HL-60 (cell line): ENCODE measurements around the gene RXRG.

ENCODE experiments used
- DNase-seq, 2 experiments: peaks; one replicate each; pipeline ENCODE4 v3.0.0-alpha.2; 2010 to 2020; ENCODE audit warnings: low read depth in 1 of 2, low spot score in 1 of 2
- H3K27ac ChIP-seq: fragments of 250-450 bp; sonication (Bioruptor Pico); replicated peaks from 2 replicates; pipeline ENCODE4 v1.5.1; 2020; ENCODE audit warnings: mild to moderate bottlenecking, moderate library complexity
- H3K27me3 ChIP-seq: fragments of 250-450 bp; sonication (Bioruptor Pico); 2 replicates; pipeline ENCODE4 v1.5.1; 2021; ENCODE audit warnings: mild to moderate bottlenecking, moderate library complexity; ENCODE audit not compliant: insufficient read depth, poor library complexity, severe bottlenecking
- H3K4me3 ChIP-seq: replicated peaks from 2 replicates; pipeline ENCODE4 v1.5.1; 2011; ENCODE audit warnings: mild to moderate bottlenecking, control low read depth, low read length; ENCODE audit not compliant: insufficient read depth
- GABPA ChIP-seq: IDR thresholded peaks from 2 replicates; pipeline ENCODE4 v1.6.1; 2012; ENCODE audit warnings: low read depth
- POLR2AphosphoS5 ChIP-seq: IDR thresholded peaks from 2 replicates; pipeline ENCODE4 v1.6.1; 2012; ENCODE audit warnings: low read depth
- SPI1 ChIP-seq: IDR thresholded peaks from 2 replicates; pipeline ENCODE4 v1.6.1; 2012; ENCODE audit warnings: low read depth, mild to moderate bottlenecking, borderline replicate concordance
- TF ChIP-seq, protein P1 (sequence below): IDR thresholded peaks from one replicate; pipeline ENCODE4 v1.5.1; 2011; ENCODE audit warnings: low read length, control low read depth, inconsistent platforms; ENCODE audit not compliant: insufficient read depth
- TF ChIP-seq, protein P2 (sequence below): IDR thresholded peaks from 2 replicates; pipeline ENCODE4 v1.6.1; 2012; ENCODE audit warnings: low read depth; ENCODE audit not compliant: insufficient replicate concordance

Gene RXRG

DNA sequence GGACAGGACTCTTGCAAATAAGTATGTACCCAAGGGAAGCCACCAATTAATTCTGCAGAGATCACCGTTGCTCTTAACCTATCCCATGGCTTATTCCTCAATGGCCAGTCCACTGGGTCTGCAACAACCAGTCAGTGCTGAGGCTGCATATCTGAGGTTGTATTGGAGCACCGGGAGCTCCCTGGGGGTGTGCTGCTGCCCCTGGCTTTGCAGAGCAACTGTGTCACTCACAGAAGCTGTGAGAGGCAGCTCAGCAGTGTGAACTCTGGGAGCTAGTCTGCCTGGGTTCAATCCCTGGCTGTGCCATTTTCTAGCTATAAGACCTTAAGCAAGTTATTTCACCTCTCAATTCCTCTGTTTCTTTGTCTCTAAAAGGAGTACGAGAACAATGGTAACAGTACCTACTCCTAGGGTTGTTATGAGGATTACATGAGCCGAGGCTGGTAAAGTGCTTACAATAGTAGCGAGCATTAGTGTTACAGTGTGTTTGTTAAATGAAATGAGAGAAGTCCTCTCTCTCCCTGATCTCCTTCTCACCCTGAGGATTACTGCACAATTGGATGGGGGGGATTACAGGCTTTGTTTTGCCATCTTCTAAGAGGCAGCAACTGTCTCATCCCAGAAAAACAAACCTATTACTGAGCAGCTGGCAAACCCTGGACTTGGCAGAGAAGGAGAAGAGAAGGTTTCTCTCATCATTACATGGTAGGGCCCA, 3.6 kb downstream of the RXRG start:
- TF ChIP-seq, protein P1, sequence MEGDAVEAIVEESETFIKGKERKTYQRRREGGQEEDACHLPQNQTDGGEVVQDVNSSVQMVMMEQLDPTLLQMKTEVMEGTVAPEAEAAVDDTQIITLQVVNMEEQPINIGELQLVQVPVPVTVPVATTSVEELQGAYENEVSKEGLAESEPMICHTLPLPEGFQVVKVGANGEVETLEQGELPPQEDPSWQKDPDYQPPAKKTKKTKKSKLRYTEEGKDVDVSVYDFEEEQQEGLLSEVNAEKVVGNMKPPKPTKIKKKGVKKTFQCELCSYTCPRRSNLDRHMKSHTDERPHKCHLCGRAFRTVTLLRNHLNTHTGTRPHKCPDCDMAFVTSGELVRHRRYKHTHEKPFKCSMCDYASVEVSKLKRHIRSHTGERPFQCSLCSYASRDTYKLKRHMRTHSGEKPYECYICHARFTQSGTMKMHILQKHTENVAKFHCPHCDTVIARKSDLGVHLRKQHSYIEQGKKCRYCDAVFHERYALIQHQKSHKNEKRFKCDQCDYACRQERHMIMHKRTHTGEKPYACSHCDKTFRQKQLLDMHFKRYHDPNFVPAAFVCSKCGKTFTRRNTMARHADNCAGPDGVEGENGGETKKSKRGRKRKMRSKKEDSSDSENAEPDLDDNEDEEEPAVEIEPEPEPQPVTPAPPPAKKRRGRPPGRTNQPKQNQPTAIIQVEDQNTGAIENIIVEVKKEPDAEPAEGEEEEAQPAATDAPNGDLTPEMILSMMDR: no peak
- TF ChIP-seq, protein P2, sequence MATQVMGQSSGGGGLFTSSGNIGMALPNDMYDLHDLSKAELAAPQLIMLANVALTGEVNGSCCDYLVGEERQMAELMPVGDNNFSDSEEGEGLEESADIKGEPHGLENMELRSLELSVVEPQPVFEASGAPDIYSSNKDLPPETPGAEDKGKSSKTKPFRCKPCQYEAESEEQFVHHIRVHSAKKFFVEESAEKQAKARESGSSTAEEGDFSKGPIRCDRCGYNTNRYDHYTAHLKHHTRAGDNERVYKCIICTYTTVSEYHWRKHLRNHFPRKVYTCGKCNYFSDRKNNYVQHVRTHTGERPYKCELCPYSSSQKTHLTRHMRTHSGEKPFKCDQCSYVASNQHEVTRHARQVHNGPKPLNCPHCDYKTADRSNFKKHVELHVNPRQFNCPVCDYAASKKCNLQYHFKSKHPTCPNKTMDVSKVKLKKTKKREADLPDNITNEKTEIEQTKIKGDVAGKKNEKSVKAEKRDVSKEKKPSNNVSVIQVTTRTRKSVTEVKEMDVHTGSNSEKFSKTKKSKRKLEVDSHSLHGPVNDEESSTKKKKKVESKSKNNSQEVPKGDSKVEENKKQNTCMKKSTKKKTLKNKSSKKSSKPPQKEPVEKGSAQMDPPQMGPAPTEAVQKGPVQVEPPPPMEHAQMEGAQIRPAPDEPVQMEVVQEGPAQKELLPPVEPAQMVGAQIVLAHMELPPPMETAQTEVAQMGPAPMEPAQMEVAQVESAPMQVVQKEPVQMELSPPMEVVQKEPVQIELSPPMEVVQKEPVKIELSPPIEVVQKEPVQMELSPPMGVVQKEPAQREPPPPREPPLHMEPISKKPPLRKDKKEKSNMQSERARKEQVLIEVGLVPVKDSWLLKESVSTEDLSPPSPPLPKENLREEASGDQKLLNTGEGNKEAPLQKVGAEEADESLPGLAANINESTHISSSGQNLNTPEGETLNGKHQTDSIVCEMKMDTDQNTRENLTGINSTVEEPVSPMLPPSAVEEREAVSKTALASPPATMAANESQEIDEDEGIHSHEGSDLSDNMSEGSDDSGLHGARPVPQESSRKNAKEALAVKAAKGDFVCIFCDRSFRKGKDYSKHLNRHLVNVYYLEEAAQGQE: no peak
- DNase-seq: no peak
- H3K27ac ChIP-seq: no peak overlapping the region
- peaks cover 33% of the 10 kb centered on the region for H3K27me3 ChIP-seq
- H3K4me3 ChIP-seq: no peak overlapping the region

- TF ChIP-seq POLR2AphosphoS5 (no peak), GABPA (no peak), SPI1 (no peak)
- TF ChIP-seq, protein P2: no peak
- TF ChIP-seq, protein P1: no peak
- peaks cover 13% of the 10 kb centered on the region for H3K27me3 ChIP-seq
- DNase-seq: no peak
Observed at GRCh38 chr1:165439330-165439729, 5.6 kb downstream of the RXRG start.

DNA sequence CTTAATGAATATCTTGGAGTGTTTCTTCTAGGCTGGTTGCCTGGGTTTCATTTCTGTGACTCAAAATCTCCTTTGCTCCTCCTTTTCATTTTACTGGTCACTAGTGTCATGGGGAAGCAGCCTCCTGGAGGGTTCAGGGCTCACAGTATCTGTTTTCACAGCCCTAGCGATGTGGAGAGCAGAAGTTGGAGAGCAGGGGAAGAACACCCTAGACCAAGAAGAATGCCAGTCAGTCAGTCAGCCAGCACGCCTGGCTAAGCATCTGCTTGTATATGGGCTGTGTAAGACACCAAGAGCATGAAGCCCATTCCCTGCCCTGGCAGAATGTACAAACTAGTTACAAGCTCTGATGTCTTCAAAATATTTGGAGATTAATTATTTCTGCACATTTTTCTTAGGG, 7.9 kb downstream of the RXRG start:
- H3K4me3 ChIP-seq: no peak overlapping the region
- no peak for TF ChIP-seq GABPA
- TF ChIP-seq, protein P1: no peak
- TF ChIP-seq, protein P2: no peak
- TF ChIP-seq SPI1: no peak
- no peak for TF ChIP-seq POLR2AphosphoS5
- H3K27ac ChIP-seq: no peak overlapping the region
- DNase-seq: no peak
- H3K27me3 ChIP-seq: peaks cover 2% of the 10 kb centered on the region

More at GRCh38 chr1:165439330-165439729, 5.6 kb downstream of the RXRG start:
- Histone ChIP-seq H3K4me3 (no peak overlapping the region), H3K27ac (no peak overlapping the region)
